ENCODE measurements around the gene ACTN2.
A peak's percentile ranks its signal among the peaks of the same experiment; 100 is the strongest.

Gene ACTN2

GRCh38 chr1:236686815-236687160 is 489 bp downstream of the ACTN2 start:
- no peak for DNase-seq
- Histone ChIP-seq H3K4me3 (peak overlapping the region; percentile 61 to 64), H3K4me1 (peaks cover 0 to 26% (median 11%) of the 10 kb centered on the region in 4 donors), H3K27me3 (no peaks in the 10 kb centered on the region), H3K9me3 (no peaks in the 10 kb centered on the region), H3K27ac (peak overlapping the region; percentile 74 to 83), H3K36me3 (no peaks in the 10 kb centered on the region)
- no peak for TF ChIP-seq CTCF (IDR thresholded peaks at IDR 0.05)
- intact Hi-C loops (cut with DNase I; ENCODE audit: low total_unique reads) = no loop called here

- no peak for DNase-seq
- peaks cover 0 to 26% (median 11%) of the 10 kb centered on the region in 4 donors for H3K4me1 ChIP-seq
- no peaks in the 10 kb centered on the region for H3K36me3 ChIP-seq
- H3K27ac ChIP-seq = peak overlapping the region; percentile 74 to 83
- H3K27me3 ChIP-seq = no peaks in the 10 kb centered on the region
- no peaks in the 10 kb centered on the region for H3K9me3 ChIP-seq
- no peak for TF ChIP-seq CTCF (IDR thresholded peaks at IDR 0.05)
- H3K4me3 ChIP-seq = peak overlapping the region; percentile 61 to 64
- intact Hi-C loops (cut with DNase I; ENCODE audit: low total_unique reads) = no loop called here
These were observed 974 bp downstream of the ACTN2 start for GRCh38 chr1:236687273-236687672.

GRCh38 chr1:236688705-236689104 is 2.4 kb downstream of the ACTN2 start:
- DNase-seq = no peak
- TF ChIP-seq CTCF (IDR thresholded peaks at IDR 0.05) = no peak
- Histone ChIP-seq H3K27me3 (no peaks in the 10 kb centered on the region), H3K36me3 (no peaks in the 10 kb centered on the region), H3K9me3 (no peaks in the 10 kb centered on the region), H3K27ac (no peak overlapping the region), H3K4me3 (no peak overlapping the region), H3K4me1 (peaks cover 0 to 26% (median 11%) of the 10 kb centered on the region in 4 donors)
- intact Hi-C loops (cut with DNase I; ENCODE audit: low total_unique reads) = no loop called here

- no peak for DNase-seq
- no peaks in the 10 kb centered on the region for H3K36me3 ChIP-seq
- H3K4me1 ChIP-seq = peaks cover 0 to 26% (median 11%) of the 10 kb centered on the region in 4 donors
- TF ChIP-seq CTCF (IDR thresholded peaks at IDR 0.05) = no peak
- H3K9me3 ChIP-seq = no peaks in the 10 kb centered on the region
- intact Hi-C loops (cut with DNase I; ENCODE audit: low total_unique reads) = no loop called here
- no peak overlapping the region for H3K27ac ChIP-seq
- no peaks in the 10 kb centered on the region for H3K27me3 ChIP-seq
- no peak overlapping the region for H3K4me3 ChIP-seq
These were observed 3.6 kb downstream of the ACTN2 start for GRCh38 chr1:236689713-236690569.

GRCh38 chr1:236691348-236691747 is 5.0 kb downstream of the ACTN2 start:
- Histone ChIP-seq H3K9me3 (no peaks in the 10 kb centered on the region), H3K4me3 (no peak overlapping the region), H3K27me3 (no peaks in the 10 kb centered on the region), H3K4me1 (peaks cover 0 to 26% (median 11%) of the 10 kb centered on the region in 4 donors), H3K36me3 (no peaks in the 10 kb centered on the region), H3K27ac (no peak overlapping the region)
- TF ChIP-seq CTCF (IDR thresholded peaks at IDR 0.05) = no peak
- intact Hi-C loops (cut with DNase I; ENCODE audit: low total_unique reads) = no loop called here
- DNase-seq = no peak

Data from tibial artery (tissue), 4 donors.